Osteocyte (in vitro differentiated cells): ENCODE data around the gene NHERF1. TPM values are rescaled to one million over a fixed set of nuclear protein-coding genes. Genes with fewer than 3 reads are reported as not detected.
A peak's percentile ranks its signal among the peaks of the same experiment; 100 is the strongest.

Experiments used
- DNase-seq: peaks from one replicate; pipeline ENCODE4 v3.0.0; 2021; ENCODE audit warnings: mixed read lengths; ENCODE audit not compliant: unreplicated experiment; ENCODE audit errors: extremely low spot score
- H3K27ac Mint-ChIP-seq: one replicate; pipeline ENCODE4 v1.8.0; 2021; ENCODE audit warnings: mild to moderate bottlenecking, mixed read lengths; ENCODE audit not compliant: unreplicated experiment
- H3K27me3 Mint-ChIP-seq: one replicate; pipeline ENCODE4 v1.8.0; 2021; ENCODE audit warnings: mixed read lengths; ENCODE audit not compliant: unreplicated experiment
- H3K36me3 Mint-ChIP-seq: one replicate; pipeline ENCODE4 v1.8.0; 2021; ENCODE audit warnings: mixed read lengths; ENCODE audit not compliant: unreplicated experiment
- H3K4me1 Mint-ChIP-seq: one replicate; pipeline ENCODE4 v1.8.0; 2021; ENCODE audit warnings: mixed read lengths; ENCODE audit not compliant: unreplicated experiment
- H3K4me3 Mint-ChIP-seq: one replicate; pipeline ENCODE4 v1.8.0; 2021; ENCODE audit warnings: mild to moderate bottlenecking, moderate library complexity, mixed read lengths; ENCODE audit not compliant: unreplicated experiment
- H3K9me3 Mint-ChIP-seq: one replicate; pipeline ENCODE4 v1.8.0; 2021; ENCODE audit warnings: mixed read lengths; ENCODE audit not compliant: unreplicated experiment
- total RNA-seq: library from RNA; stranded (reverse); gene quantifications from 2 replicates; pipeline ENCODE4 v1.2.1, GENCODE V29; 2021
- TF ChIP-seq, protein P1 (sequence below): fragments of 200-600 bp; sonication (generic); IDR thresholded peaks from 2 replicates; pipeline ENCODE4 v1.5.0; 2021; ENCODE audit warnings: antibody characterized with exemption, mild to moderate bottlenecking, moderate library complexity

The NHERF1 gene
- total RNA-seq, 1 donor from 2014 or later = 117 TPM

DNA sequence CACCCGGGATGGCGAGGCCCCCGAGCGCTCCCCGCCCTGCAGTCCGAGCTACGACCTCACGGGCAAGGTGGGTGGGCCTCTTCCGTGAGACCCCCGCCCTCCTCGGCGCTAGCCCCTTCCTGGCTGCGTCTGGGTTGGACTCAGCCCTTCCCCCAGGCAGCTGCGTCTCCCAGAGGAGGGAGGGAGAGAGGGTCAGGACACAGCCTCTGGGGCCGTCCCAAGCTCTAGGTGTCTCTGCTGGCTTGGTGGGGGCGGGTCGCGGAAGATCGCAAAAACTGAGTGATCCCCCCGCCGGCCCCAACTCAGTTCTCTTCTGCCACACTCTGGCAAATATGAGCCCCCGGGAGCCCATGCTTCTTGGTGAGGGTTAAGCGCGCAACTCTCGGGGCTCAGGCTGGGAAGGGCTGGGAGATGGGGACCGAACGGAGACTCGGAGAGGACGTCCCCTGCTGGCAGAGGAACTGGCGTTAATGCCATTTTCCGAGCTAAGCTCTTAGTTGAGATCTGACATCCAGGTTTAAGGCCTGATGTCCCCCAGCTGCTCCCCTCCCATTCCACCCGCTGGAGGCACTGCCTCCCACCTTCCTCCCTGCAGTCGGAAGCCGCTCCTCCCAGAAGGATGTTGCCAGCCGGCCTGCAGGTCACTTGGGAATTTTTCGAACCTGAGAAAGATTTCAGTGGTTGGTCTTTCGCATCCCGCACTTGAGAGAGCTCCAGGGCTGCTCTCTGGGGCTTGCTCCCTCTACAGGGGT is 11.0 kb upstream of the NHERF1 start:
- Mint-ChIP-seq H3K4me3 (peak overlapping the region; percentile 51), H3K27ac (no peak overlapping the region), H3K36me3 (no peaks in the 10 kb centered on the region), H3K27me3 (peaks cover 35% of the 10 kb centered on the region), H3K4me1 (peaks cover 30% of the 10 kb centered on the region), H3K9me3 (no peaks in the 10 kb centered on the region)
- DNase-seq = no peak
- TF ChIP-seq, protein P1, sequence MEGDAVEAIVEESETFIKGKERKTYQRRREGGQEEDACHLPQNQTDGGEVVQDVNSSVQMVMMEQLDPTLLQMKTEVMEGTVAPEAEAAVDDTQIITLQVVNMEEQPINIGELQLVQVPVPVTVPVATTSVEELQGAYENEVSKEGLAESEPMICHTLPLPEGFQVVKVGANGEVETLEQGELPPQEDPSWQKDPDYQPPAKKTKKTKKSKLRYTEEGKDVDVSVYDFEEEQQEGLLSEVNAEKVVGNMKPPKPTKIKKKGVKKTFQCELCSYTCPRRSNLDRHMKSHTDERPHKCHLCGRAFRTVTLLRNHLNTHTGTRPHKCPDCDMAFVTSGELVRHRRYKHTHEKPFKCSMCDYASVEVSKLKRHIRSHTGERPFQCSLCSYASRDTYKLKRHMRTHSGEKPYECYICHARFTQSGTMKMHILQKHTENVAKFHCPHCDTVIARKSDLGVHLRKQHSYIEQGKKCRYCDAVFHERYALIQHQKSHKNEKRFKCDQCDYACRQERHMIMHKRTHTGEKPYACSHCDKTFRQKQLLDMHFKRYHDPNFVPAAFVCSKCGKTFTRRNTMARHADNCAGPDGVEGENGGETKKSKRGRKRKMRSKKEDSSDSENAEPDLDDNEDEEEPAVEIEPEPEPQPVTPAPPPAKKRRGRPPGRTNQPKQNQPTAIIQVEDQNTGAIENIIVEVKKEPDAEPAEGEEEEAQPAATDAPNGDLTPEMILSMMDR = peak; percentile 49

DNA sequence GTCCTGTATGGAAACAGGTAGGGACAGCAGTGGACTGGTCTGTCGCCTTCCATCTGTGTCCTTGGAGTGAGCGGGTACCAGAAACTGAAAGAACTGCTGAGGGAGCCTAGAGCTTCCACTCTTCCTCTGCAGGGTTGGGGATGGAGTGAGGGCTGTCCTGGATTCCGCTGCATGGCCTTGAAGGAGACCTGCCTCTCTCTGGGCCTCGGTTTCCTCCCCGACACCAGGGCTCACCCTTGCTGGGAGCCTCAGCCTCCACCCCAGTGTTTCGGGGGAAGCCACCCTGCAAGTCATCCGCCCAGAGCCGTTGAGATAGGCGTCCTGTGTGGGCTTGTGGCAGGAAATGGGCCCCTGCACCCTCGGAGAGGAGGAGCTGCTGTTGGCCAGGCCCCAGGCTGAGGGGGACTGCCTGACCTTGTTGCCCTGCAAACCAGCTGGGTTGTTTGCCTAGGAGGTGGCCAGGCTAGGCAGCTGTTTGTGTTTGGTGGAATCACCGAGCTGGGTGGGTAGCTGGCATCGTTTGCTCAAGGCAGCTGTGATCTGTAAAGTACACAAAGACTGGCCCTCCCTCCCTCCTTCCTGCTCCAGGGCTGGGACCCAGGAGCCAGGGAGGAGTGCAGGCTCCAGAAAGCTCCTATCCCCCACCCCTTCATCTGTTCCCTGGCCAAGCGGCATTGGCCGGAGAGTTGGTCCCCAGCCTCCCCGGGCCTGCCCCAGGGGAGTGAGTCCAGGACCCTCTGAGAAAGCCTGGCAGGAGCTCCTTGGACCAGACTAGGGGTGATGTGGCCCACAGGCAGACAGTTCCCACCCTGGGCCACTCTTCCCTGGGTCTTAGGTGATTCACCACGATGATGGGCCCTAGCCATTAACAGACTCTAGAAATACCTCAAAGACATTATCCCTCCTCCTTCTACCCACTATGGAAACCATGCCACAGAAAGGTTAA is 10.1 kb upstream of the NHERF1 start:
- DNase-seq = no peak
- peak overlapping the region; percentile 51 for H3K4me3 Mint-ChIP-seq
- no peaks in the 10 kb centered on the region for H3K9me3 Mint-ChIP-seq
- no peak overlapping the region for H3K27ac Mint-ChIP-seq
- TF ChIP-seq, protein P1 = no peak
- H3K36me3 Mint-ChIP-seq = no peaks in the 10 kb centered on the region
- H3K4me1 Mint-ChIP-seq = peaks cover 38% of the 10 kb centered on the region
- H3K27me3 Mint-ChIP-seq = peaks cover 35% of the 10 kb centered on the region

DNA sequence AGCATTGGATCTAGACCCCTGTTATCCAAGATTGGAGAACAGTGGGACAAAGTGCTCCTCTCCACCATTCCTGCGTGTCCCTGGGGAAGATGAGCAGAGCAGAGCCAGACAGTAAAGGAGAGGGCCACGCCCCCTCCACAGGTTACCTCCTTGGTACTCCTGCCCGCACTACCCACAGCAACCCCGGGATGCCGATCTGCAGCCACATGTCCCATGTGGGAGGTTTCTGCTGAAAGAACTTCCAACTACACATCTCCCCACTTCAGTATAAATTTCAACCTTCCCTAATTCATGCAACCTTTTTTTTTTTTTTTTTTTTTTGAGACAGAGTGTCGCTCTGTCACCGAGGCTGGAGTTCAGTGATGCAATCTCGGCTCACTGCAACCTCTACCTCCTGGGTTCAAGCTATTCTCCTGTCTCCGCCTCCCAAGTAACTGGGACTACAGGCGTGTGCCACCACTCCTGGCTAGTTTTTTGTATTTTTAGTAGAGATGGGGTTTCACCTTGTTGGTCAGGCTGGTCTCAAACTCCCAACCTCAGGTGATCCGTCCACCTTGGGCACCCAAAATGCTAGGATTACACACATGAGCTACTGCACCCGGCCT is 9.1 kb upstream of the NHERF1 start:
- TF ChIP-seq, protein P1 = no peak
- H3K27ac Mint-ChIP-seq = no peak overlapping the region
- no peaks in the 10 kb centered on the region for H3K36me3 Mint-ChIP-seq

DNA sequence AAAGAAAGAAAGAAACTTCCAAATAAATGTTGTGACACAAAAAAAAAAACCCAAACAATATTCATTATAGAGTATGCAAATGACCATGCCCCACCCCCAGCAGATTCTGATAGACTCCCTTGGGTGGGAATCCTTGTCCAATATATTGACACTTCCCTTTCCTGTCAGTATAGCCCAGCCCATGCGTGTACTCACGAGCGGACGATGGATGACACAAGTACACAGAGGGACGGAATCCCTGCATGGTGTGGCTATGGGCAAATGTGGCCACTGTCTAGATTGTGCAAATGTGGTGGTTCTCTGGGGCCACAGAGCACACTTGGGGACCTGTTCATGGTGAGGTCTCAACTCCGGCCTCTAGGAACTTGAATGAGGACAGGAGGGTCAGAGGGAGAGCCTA is 8.3 kb upstream of the NHERF1 start:
- TF ChIP-seq, protein P1 = no peak
- DNase-seq = no peak
- H3K4me1 Mint-ChIP-seq = peaks cover 45% of the 10 kb centered on the region
- no peaks in the 10 kb centered on the region for H3K36me3 Mint-ChIP-seq
- H3K27ac Mint-ChIP-seq = no peak overlapping the region
- H3K27me3 Mint-ChIP-seq = peaks cover 27% of the 10 kb centered on the region
- H3K4me3 Mint-ChIP-seq = no peak overlapping the region
- H3K9me3 Mint-ChIP-seq = no peaks in the 10 kb centered on the region

More for the DNA sequence above, 9.1 kb upstream of the NHERF1 start:
- H3K9me3 Mint-ChIP-seq = no peaks in the 10 kb centered on the region
- DNase-seq = no peak
- peaks cover 35% of the 10 kb centered on the region for H3K27me3 Mint-ChIP-seq
- peaks cover 39% of the 10 kb centered on the region for H3K4me1 Mint-ChIP-seq
- H3K4me3 Mint-ChIP-seq = no peak overlapping the region
